HL-60/S4 treated with retinoic acid at 250 ng/mL for 4 days and 3 days (cell line): ENCODE results near the gene ATP9A.
"Not testable (repeated sequence)": the region's sequence is repeated elsewhere in the genome, so short reads cannot be mapped to it uniquely, and the experiment has no call there.

Experiments used
- in situ Hi-C: fragments of 300-500 bp; cut with MboI; formaldehyde crosslinking; loops from 2 replicates; pipeline ENCODE4 v1.7.0; 2022; ENCODE audit warnings: low sequenced_read_pairs

Gene ATP9A

GRCh38 chr20:51767867-51768758, at the start of gene ATP9A:
Gene ATP9A (minus strand): TSS chr20:51768390. CDS start chr20:51768369, 21 bp downstream.
- in situ Hi-C loops, result no loop called here

GRCh38 chr20:51816856-51817255, 48.7 kb upstream of the ATP9A start:
- in situ Hi-C loops, result not testable (repeated sequence)

- in situ Hi-C loops, result no loop called here
Measured at GRCh38 chr20:51815383-51816076, 47.3 kb upstream of the ATP9A start.

GRCh38 chr20:51812861-51813260, 44.7 kb upstream of the ATP9A start:
- in situ Hi-C loops, result no loop called here

- in situ Hi-C loops, result no loop called here
Measured at GRCh38 chr20:51811514-51812128, 43.4 kb upstream of the ATP9A start.

- in situ Hi-C loops, result no loop called here
Measured at GRCh38 chr20:51811042-51811355, 42.8 kb upstream of the ATP9A start.

GRCh38 chr20:51810155-51811041, 42.2 kb upstream of the ATP9A start:
- in situ Hi-C loops, result no loop called here

- in situ Hi-C loops, result no loop called here
Measured at GRCh38 chr20:51807720-51808250, 39.6 kb upstream of the ATP9A start.

- in situ Hi-C loops, result no loop called here
Measured at GRCh38 chr20:51804754-51805153, 36.6 kb upstream of the ATP9A start.

- in situ Hi-C loops, result no loop called here
Measured at GRCh38 chr20:51803148-51803854, 35.1 kb upstream of the ATP9A start.

- in situ Hi-C loops, result no loop called here
Measured at GRCh38 chr20:51802170-51802751, 34.1 kb upstream of the ATP9A start, which contains the start of gene SALL4. Gene SALL4 (minus strand): TSS chr20:51802521. CDS start chr20:51802408, 113 bp downstream.

GRCh38 chr20:51801823-51802123, 33.6 kb upstream of the ATP9A start:
- in situ Hi-C loops, result no loop called here

GRCh38 chr20:51801122-51801822, 33.1 kb upstream of the ATP9A start:
- in situ Hi-C loops, result no loop called here

GRCh38 chr20:51800872-51801121, 32.6 kb upstream of the ATP9A start:
- in situ Hi-C loops, result no loop called here

GRCh38 chr20:51800060-51800871, 32.1 kb upstream of the ATP9A start:
- in situ Hi-C loops, result no loop called here

GRCh38 chr20:51799401-51799860, 31.2 kb upstream of the ATP9A start:
- in situ Hi-C loops, result no loop called here

- in situ Hi-C loops, result no loop called here
Measured at GRCh38 chr20:51797357-51798025, 29.3 kb upstream of the ATP9A start.

GRCh38 chr20:51796340-51796739, 28.1 kb upstream of the ATP9A start:
- in situ Hi-C loops, result no loop called here
